Progenitor cell of endocrine pancreas (in vitro differentiated cells): ENCODE measurements around the gene PMEL. TPM values are rescaled to one million over a fixed set of nuclear protein-coding genes. Genes with fewer than 3 reads are reported as not detected.

Experiments used
- DNase-seq: peaks from one replicate; pipeline ENCODE4 v3.0.0; 2021; ENCODE audit warnings: low spot score; ENCODE audit not compliant: unreplicated experiment
- H3K27ac Mint-ChIP-seq: 2 replicates; pipeline ENCODE4 v1.8.0; 2021; ENCODE audit warnings: mild to moderate bottlenecking, moderate library complexity, mixed read lengths
- H3K27me3 Mint-ChIP-seq: 2 replicates; pipeline ENCODE4 v1.8.0; 2021; ENCODE audit warnings: mixed read lengths
- H3K36me3 Mint-ChIP-seq: 2 replicates; pipeline ENCODE4 v1.8.0; 2022; ENCODE audit warnings: mixed read lengths; ENCODE audit not compliant: insufficient read depth
- H3K4me1 Mint-ChIP-seq: 2 replicates; pipeline ENCODE4 v1.8.0; 2021; ENCODE audit warnings: low read depth, mixed read lengths
- H3K4me3 Mint-ChIP-seq: 2 replicates; pipeline ENCODE4 v1.8.0; 2021; ENCODE audit warnings: low read depth, mild to moderate bottlenecking, moderate library complexity, mixed read lengths
- H3K9me3 Mint-ChIP-seq: 2 replicates; pipeline ENCODE4 v1.8.0; 2021; ENCODE audit warnings: low read depth, mixed read lengths
- CTCF ChIP-seq: fragments of 200-600 bp; sonication (generic); IDR thresholded peaks from one replicate; pipeline ENCODE4 v1.5.0; 2021; ENCODE audit warnings: antibody characterized with exemption, mild to moderate bottlenecking; ENCODE audit not compliant: unreplicated experiment
- total RNA-seq: library from RNA; stranded (reverse); gene quantifications from 2 replicates; pipeline ENCODE4 v1.2.1, GENCODE V29; 2021

Gene PMEL
- total RNA-seq, 1 donor from 2014 or later = 3.7 TPM

- Mint-ChIP-seq H3K4me3 (no peak overlapping the region), H3K36me3 (peaks cover 22% of the 10 kb centered on the region), H3K4me1 (peaks cover 3% of the 10 kb centered on the region), H3K9me3 (no peaks in the 10 kb centered on the region), H3K27ac (no peak overlapping the region), H3K27me3 (no peaks in the 10 kb centered on the region)
- no peak for TF ChIP-seq CTCF
- no peak for DNase-seq
These were observed 13.2 kb upstream of the PMEL start for GRCh38 chr12:55979069-55979468.

GRCh38 chr12:55978393-55978792 is 12.6 kb upstream of the PMEL start:
- H3K27me3 Mint-ChIP-seq = no peaks in the 10 kb centered on the region
- peaks cover 20% of the 10 kb centered on the region for H3K36me3 Mint-ChIP-seq
- no peak for TF ChIP-seq CTCF

DNA sequence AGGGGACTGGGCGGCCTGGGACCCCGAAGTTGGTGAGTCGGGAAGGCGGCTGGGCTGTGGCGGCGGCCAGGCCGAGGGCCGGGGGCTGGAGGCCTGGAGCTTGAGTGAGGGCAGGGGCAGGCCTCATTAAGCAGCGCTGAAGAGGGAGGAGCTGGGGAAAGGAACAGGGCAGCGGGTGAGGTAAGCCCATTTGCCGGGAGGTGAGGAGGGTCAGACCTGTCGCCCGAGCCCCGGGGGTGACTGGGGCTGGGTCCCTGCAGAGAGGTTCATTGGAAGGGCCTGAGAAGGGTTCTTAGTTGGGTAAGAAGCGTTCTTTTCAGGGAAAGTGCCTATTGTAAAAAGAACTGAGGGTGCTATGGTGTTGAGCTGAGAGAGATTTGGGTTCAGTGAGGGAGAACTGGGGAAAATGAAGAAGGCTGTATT is 8.5 kb upstream of the PMEL start:
- H3K4me3 Mint-ChIP-seq = no peak overlapping the region
- DNase-seq = peak; percentile 55
- H3K27me3 Mint-ChIP-seq = no peaks in the 10 kb centered on the region
- H3K36me3 Mint-ChIP-seq = peaks cover 10% of the 10 kb centered on the region
- no peaks in the 10 kb centered on the region for H3K9me3 Mint-ChIP-seq
- peaks cover 3% of the 10 kb centered on the region for H3K4me1 Mint-ChIP-seq
- no peak overlapping the region for H3K27ac Mint-ChIP-seq
- no peak for TF ChIP-seq CTCF

More at GRCh38 chr12:55978393-55978792, 12.6 kb upstream of the PMEL start:
- no peak overlapping the region for H3K27ac Mint-ChIP-seq
- peaks cover 3% of the 10 kb centered on the region for H3K4me1 Mint-ChIP-seq
- no peak overlapping the region for H3K4me3 Mint-ChIP-seq
- no peak for DNase-seq
- no peaks in the 10 kb centered on the region for H3K9me3 Mint-ChIP-seq

DNA sequence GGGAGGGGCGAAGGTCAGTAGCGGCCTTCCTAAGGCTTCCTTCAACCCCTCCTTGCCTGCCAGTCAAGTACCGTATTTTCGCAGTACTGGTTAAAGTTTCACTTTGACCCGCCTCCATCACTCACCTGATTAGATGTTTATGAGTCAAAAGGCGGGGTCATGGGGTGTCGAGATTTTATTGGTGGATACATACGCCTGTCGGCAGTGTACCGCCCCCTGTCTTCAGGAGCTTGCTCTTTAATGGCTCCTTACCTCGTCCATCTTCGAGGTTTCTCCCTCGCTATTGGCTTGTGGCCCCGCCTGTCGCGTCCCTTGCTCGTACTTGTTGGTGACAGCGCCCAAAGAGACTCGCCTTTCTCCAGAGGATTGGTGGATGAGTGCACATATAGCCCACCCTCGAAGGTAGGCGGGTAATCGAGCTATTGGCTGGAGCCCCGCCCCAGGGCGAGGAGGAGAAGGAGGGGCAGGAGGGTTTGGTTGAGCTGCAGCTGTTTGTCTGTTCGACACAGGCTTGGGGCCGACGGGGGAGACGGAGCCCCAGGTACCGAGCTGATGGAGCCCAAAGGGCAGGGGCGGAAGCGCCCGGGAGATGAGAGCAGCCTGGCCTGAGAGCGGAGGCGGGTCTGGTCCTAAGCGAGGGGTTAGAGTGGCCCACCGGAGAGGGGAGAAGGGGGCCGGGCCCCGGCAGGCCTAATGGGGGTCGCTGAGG is 7.9 kb upstream of the PMEL start, which contains the start of gene RAB5B:
TSS of gene RAB5B (plus strand) at position 480 of the 709 bp plus-strand sequence. CDS start 12,883 bp downstream, outside the sequence.
- H3K27me3 Mint-ChIP-seq = no peaks in the 10 kb centered on the region
- H3K4me3 Mint-ChIP-seq = no peak within 1 kb of the TSS
- H3K27ac Mint-ChIP-seq = no peak within 1 kb of the TSS
- H3K36me3 Mint-ChIP-seq = peaks cover 11% of the 10 kb centered on the region
- H3K9me3 Mint-ChIP-seq = no peaks in the 10 kb centered on the region
- H3K4me1 Mint-ChIP-seq = peaks cover 3% of the 10 kb centered on the region
- TF ChIP-seq CTCF = no peak
- DNase-seq = peak; percentile 95

DNA sequence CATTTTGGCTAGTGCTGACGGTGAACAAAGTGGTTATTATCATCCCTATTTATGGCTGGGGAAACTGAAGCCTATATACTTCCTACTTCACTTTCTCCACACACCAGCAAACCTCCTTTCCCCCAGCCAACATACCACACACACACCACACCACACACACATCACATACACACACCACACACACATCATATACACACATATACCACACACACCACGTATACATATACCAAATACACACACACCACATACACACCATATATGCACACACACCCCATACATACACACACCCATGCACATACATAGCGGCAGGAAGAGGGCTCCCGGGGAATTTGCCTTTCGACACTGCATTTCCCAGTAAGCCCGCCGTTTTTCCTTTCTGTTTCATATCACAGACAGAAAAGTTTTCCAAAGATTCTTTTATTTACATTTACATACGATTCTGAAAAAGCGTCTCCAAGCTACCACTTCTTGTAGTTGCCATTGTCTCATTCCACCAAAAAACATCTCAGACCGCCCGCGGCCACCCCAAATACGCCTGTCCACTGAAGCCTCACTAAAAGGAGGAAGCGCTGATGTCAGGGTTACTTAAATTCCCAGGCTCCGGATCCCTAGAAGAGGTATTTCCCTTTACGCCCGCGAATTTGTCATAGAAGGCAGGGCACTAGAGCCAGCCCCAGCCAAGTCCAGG is 7.2 kb upstream of the PMEL start:
- Mint-ChIP-seq H3K4me1 (peaks cover 9% of the 10 kb centered on the region), H3K27me3 (no peaks in the 10 kb centered on the region), H3K36me3 (peaks cover 8% of the 10 kb centered on the region), H3K27ac (no peak overlapping the region), H3K9me3 (no peaks in the 10 kb centered on the region), H3K4me3 (no peak overlapping the region)
- TF ChIP-seq CTCF = no peak
- DNase-seq = no peak
